Left forelimb (tissue), 1 donor: ENCODE results near the gene ZSCAN22.
"Not testable (repeated sequence)": the region's sequence is repeated elsewhere in the genome, so short reads cannot be mapped to it uniquely, and the experiment has no call there.

Experiments used
- DNase-seq: peaks from one replicate; pipeline ENCODE4 v3.0.0-alpha.2; 2018; ENCODE audit warnings: low spot score

ZSCAN22 gene

GRCh38 chr19:58326914-58327726 lies at the start of gene ZSCAN22:
Gene ZSCAN22, plus strand, starts transcription at chr19:58326994. Its CDS starts 7,809 bp downstream, at chr19:58334803.
- peak; percentile 97 for DNase-seq

- no peak for DNase-seq
These were observed 49.6 kb upstream of the ZSCAN22 start for GRCh38 chr19:58277197-58277596.

GRCh38 chr19:58277748-58278540 lies 48.9 kb upstream of the ZSCAN22 start:
- DNase-seq, result no peak

GRCh38 chr19:58278541-58279041 lies 48.2 kb upstream of the ZSCAN22 start, which contains the start of gene ZNF8:
Gene ZNF8, plus strand, starts transcription at chr19:58278955. Its CDS starts 127 bp downstream, at chr19:58279082.
- DNase-seq, result peak; percentile 99

- DNase-seq, result peak; percentile 84
These were observed 47.5 kb upstream of the ZSCAN22 start for GRCh38 chr19:58279042-58279924.

GRCh38 chr19:58279925-58280316 lies 46.9 kb upstream of the ZSCAN22 start:
- DNase-seq, result no peak

GRCh38 chr19:58284199-58284598 lies 42.6 kb upstream of the ZSCAN22 start:
- DNase-seq, result no peak

GRCh38 chr19:58291943-58292342 lies 34.9 kb upstream of the ZSCAN22 start:
- DNase-seq, result no peak

- DNase-seq, result no peak
These were observed 31.9 kb upstream of the ZSCAN22 start for GRCh38 chr19:58294743-58295374.

GRCh38 chr19:58296104-58296503 lies 30.7 kb upstream of the ZSCAN22 start:
- DNase-seq, result no peak

GRCh38 chr19:58300620-58301019 lies 26.2 kb upstream of the ZSCAN22 start:
- DNase-seq, result no peak

GRCh38 chr19:58304255-58304654 lies 22.5 kb upstream of the ZSCAN22 start:
- DNase-seq, result no peak

- no peak for DNase-seq
These were observed 22.1 kb upstream of the ZSCAN22 start for GRCh38 chr19:58304748-58305064.

GRCh38 chr19:58305065-58305931 lies 21.5 kb upstream of the ZSCAN22 start, which contains the start of gene ERVK3-1:
Gene ERVK3-1, plus strand, starts transcription at chr19:58305377. Its CDS starts 6,792 bp downstream, at chr19:58312169.
- peak; percentile 96 for DNase-seq

- DNase-seq, result no peak
These were observed 20.9 kb upstream of the ZSCAN22 start for GRCh38 chr19:58305932-58306323.

GRCh38 chr19:58307736-58308135 lies 19.1 kb upstream of the ZSCAN22 start:
- DNase-seq, result no peak

- DNase-seq, result not testable (repeated sequence)
These were observed 16.1 kb upstream of the ZSCAN22 start for GRCh38 chr19:58310685-58311084.

- DNase-seq, result no peak
These were observed 15.4 kb upstream of the ZSCAN22 start for GRCh38 chr19:58311345-58311865.

- no peak for DNase-seq
These were observed 11.2 kb upstream of the ZSCAN22 start for GRCh38 chr19:58315580-58315979.

- no peak for DNase-seq
These were observed 9.2 kb upstream of the ZSCAN22 start for GRCh38 chr19:58317476-58318072.
